Endodermal cell (in vitro differentiated cells): ENCODE data around the gene ADGRF1. TPM values are rescaled to one million over a fixed set of nuclear protein-coding genes. Genes with fewer than 3 reads are reported as not detected.

Experiments
- DNase-seq: peaks from one replicate; pipeline ENCODE4 v3.0.0-alpha.2; 2017
- H3K27ac ChIP-seq: 2 replicates; pipeline ENCODE4 v1.5.1; 2013; ENCODE audit warnings: mild to moderate bottlenecking, low read depth, low read length, moderate library complexity
- H3K27me3 ChIP-seq: 2 replicates; pipeline ENCODE4 v1.6.1; 2013; ENCODE audit warnings: mild to moderate bottlenecking, low read length, moderate library complexity; ENCODE audit not compliant: insufficient read depth, control insufficient read depth, poor library complexity, severe bottlenecking
- H3K36me3 ChIP-seq: 2 replicates; pipeline ENCODE4 v1.7.0; 2013; ENCODE audit warnings: mild to moderate bottlenecking, low read length, moderate library complexity; ENCODE audit not compliant: control insufficient read depth, insufficient read depth
- H3K4me1 ChIP-seq: one replicate; pipeline ENCODE4 v1.7.0; 2013; ENCODE audit warnings: low read length; ENCODE audit not compliant: control insufficient read depth, insufficient read depth
- H3K4me3 ChIP-seq: 2 replicates; pipeline ENCODE4 v1.5.1; 2013; ENCODE audit warnings: mild to moderate bottlenecking, low read length, moderate library complexity
- H3K9ac ChIP-seq: 2 replicates; pipeline ENCODE4 v1.6.1; 2013; ENCODE audit warnings: mild to moderate bottlenecking, low read length, moderate library complexity; ENCODE audit not compliant: poor library complexity, severe bottlenecking; ENCODE audit errors: extremely low read depth
- H3K9me3 ChIP-seq: 2 replicates; pipeline ENCODE4 v1.6.1; 2013; ENCODE audit warnings: mild to moderate bottlenecking, low read length, moderate library complexity; ENCODE audit not compliant: control insufficient read depth
- H3K27ac Mint-ChIP-seq: 2 replicates; pipeline ENCODE4 v1.8.0; 2020; ENCODE audit warnings: mixed read lengths
- H3K27me3 Mint-ChIP-seq: 2 replicates; pipeline ENCODE4 v1.8.0; 2021; ENCODE audit warnings: mild to moderate bottlenecking, mixed read lengths; ENCODE audit not compliant: insufficient read depth
- H3K36me3 Mint-ChIP-seq: 2 replicates; pipeline ENCODE4 v1.8.0; 2020; ENCODE audit warnings: low read depth, mixed read lengths
- H3K4me1 Mint-ChIP-seq: 2 replicates; pipeline ENCODE4 v1.8.0; 2020; ENCODE audit warnings: mixed read lengths
- H3K4me3 Mint-ChIP-seq: 2 replicates; pipeline ENCODE4 v1.8.0; 2020; ENCODE audit warnings: mild to moderate bottlenecking, moderate library complexity, mixed read lengths
- H3K9me3 Mint-ChIP-seq: 2 replicates; pipeline ENCODE4 v1.8.0; 2020; ENCODE audit warnings: mild to moderate bottlenecking, mixed read lengths
- CTCF ChIP-seq: fragments of 200-600 bp; sonication (generic); conservative IDR thresholded peaks from 2 replicates; pipeline ENCODE4 v1.5.0; 2021; ENCODE audit warnings: antibody characterized with exemption, mild to moderate bottlenecking
- WGBS, 2 experiments: methylation state at CpG; one replicate each; pipeline versions ENCODE4 v1.1.5 to v1.1.7; 2013; ENCODE audit warnings: missing lambda C conversion rate in 2 of 2, mixed read lengths in 1 of 2; ENCODE audit not compliant: insufficient coverage in 1 of 2, insufficient read length in 1 of 2; 5-methylcytosine and 5-hydroxymethylcytosine counted together
- total RNA-seq, 2 donors: library from RNA; stranded (reverse); fragmentation: NEBNext Ultra II Directional in 1 of 2; extraction: Animal tissue kit (Norgen Biotek cat#: 25700) in 1 of 2; gene quantifications; 2 replicates in 1 of 2; 3 replicates in 1 of 2; pipeline ENCODE4 v1.2.1, GENCODE V29; 2021

Gene ADGRF1
- total RNA-seq, 2 donors from 2014 or later, result not detected

GRCh38 chr6:47064274-47064673 lies 22.1 kb upstream of the ADGRF1 start:
- no peak for DNase-seq
- H3K27me3 ChIP-seq, result no peaks in the 10 kb centered on the region
- no peak overlapping the region for H3K4me3 ChIP-seq
- no peak overlapping the region for H3K27ac Mint-ChIP-seq
- H3K4me1 ChIP-seq, result no peaks in the 10 kb centered on the region
- 93 to 100% methylated on average over 1 to 2 of the region's 2 CpGs for WGBS, 2 experiments
- H3K4me3 Mint-ChIP-seq, result no peak overlapping the region
- H3K27me3 Mint-ChIP-seq, result no peaks in the 10 kb centered on the region
- H3K9me3 Mint-ChIP-seq, result peaks cover 6% of the 10 kb centered on the region
- H3K27ac ChIP-seq, result no peak overlapping the region
- no peak for TF ChIP-seq CTCF
- no peaks in the 10 kb centered on the region for H3K36me3 ChIP-seq
- H3K36me3 Mint-ChIP-seq, result no peaks in the 10 kb centered on the region
- no peaks in the 10 kb centered on the region for H3K4me1 Mint-ChIP-seq
- H3K9me3 ChIP-seq, result peaks cover 7% of the 10 kb centered on the region
- H3K9ac ChIP-seq, result no peak overlapping the region

- no peak overlapping the region for H3K27ac ChIP-seq
- 77 to 89% methylated on average over 4 to 5 of the region's 5 CpGs for WGBS, 2 experiments
- H3K9ac ChIP-seq, result no peak overlapping the region
- peaks cover 7% of the 10 kb centered on the region for H3K9me3 ChIP-seq
- no peaks in the 10 kb centered on the region for H3K36me3 ChIP-seq
- H3K4me1 ChIP-seq, result no peaks in the 10 kb centered on the region
- no peaks in the 10 kb centered on the region for H3K27me3 Mint-ChIP-seq
- TF ChIP-seq CTCF, result no peak
- H3K27ac Mint-ChIP-seq, result no peak overlapping the region
- H3K36me3 Mint-ChIP-seq, result no peaks in the 10 kb centered on the region
- H3K4me3 Mint-ChIP-seq, result no peak overlapping the region
- H3K4me1 Mint-ChIP-seq, result no peaks in the 10 kb centered on the region
- H3K27me3 ChIP-seq, result no peaks in the 10 kb centered on the region
- peaks cover 6% of the 10 kb centered on the region for H3K9me3 Mint-ChIP-seq
- H3K4me3 ChIP-seq, result no peak overlapping the region
- no peak for DNase-seq
These were observed 20.2 kb upstream of the ADGRF1 start for GRCh38 chr6:47062346-47062745.

- no peak for TF ChIP-seq CTCF
- Histone ChIP-seq H3K9me3 (peaks cover 2% of the 10 kb centered on the region), H3K4me1 (no peaks in the 10 kb centered on the region), H3K27me3 (no peaks in the 10 kb centered on the region), H3K36me3 (no peaks in the 10 kb centered on the region), H3K27ac (no peak overlapping the region), H3K4me3 (no peak overlapping the region), H3K9ac (no peak overlapping the region)
- DNase-seq, result no peak
- Mint-ChIP-seq H3K36me3 (no peaks in the 10 kb centered on the region), H3K27me3 (no peaks in the 10 kb centered on the region), H3K4me1 (no peaks in the 10 kb centered on the region), H3K9me3 (peaks cover 3% of the 10 kb centered on the region), H3K4me3 (no peak overlapping the region), H3K27ac (no peak overlapping the region)
- WGBS, 2 experiments, result 87 to 88% methylated on average over 4 to 5 of the region's 5 CpGs
These were observed 19.5 kb upstream of the ADGRF1 start for GRCh38 chr6:47061309-47062300.
